Body of pancreas (tissue), 4 donors: Measurements from ENCODE around the gene SLC9A5.

Source experiments
- CTCF ChIP-seq, 7 experiments: fragments of 450-650 bp in 4 of 7; fragments of 200-600 bp in 3 of 7; sonication (generic) in 3 of 7; IDR thresholded peaks; one replicate each; pipeline ENCODE4 v1.5.1; 2016 to 2019; ENCODE audit warnings: antibody characterized with exemption in 7 of 7
- POLR2A ChIP-seq, 3 donors: fragments of 450-650 bp; IDR thresholded peaks; one replicate each; pipeline ENCODE4 v1.6.1; 2016; ENCODE audit warnings: antibody characterized with exemption in 3 of 3, mild to moderate bottlenecking in 2 of 3

GRCh38 chr16:67294938-67295361, 46.2 kb downstream of the SLC9A5 start:
- TF ChIP-seq POLR2A (IDR thresholded peaks at IDR 0.05) (no peak), CTCF (IDR thresholded peaks at IDR 0.05) (no peak)
